Natural killer cell treated with Interleukin-12 subunit alpha and Interleukin-12 subunit beta and Interleukin-15 and Interleukin-18, amount 100 ng/mL, for 72 hours (primary cell): ENCODE data around the gene EPAS1. TPM values are rescaled to one million over a fixed set of nuclear protein-coding genes. Genes with fewer than 3 reads are reported as not detected.

Experiments used
- ATAC-seq, 2 donors: fragments of 150-1000 bp; cut with Tn5 transposase in 1 of 2; sonication (Bioruptor Pico), chemical (Tn5 transposase) in 1 of 2; 2 replicates each; pipeline ENCODE4 v1.10.0; 2021
- DNase-seq: peaks from one replicate; pipeline ENCODE4 v3.0.0; 2022; ENCODE audit warnings: low spot score
- H3K27ac Mint-ChIP-seq, 2 donors: 1 replicate in 1 of 2; 2 replicates in 1 of 2; pipeline ENCODE4 v1.8.0; 2022; ENCODE audit warnings: mixed read lengths in 2 of 2, mild to moderate bottlenecking in 1 of 2, moderate library complexity in 1 of 2
- H3K27me3 Mint-ChIP-seq, 2 donors: 1 replicate in 1 of 2; 2 replicates in 1 of 2; pipeline ENCODE4 v1.8.0; 2022; ENCODE audit warnings: mixed read lengths in 2 of 2
- H3K36me3 Mint-ChIP-seq: one replicate; pipeline ENCODE4 v1.8.0; 2022; ENCODE audit warnings: mixed read lengths
- H3K4me1 Mint-ChIP-seq, 2 donors: 1 replicate in 1 of 2; 2 replicates in 1 of 2; pipeline ENCODE4 v1.8.0; 2022; ENCODE audit warnings: low read depth in 2 of 2, mixed read lengths in 2 of 2, mild to moderate bottlenecking in 1 of 2
- H3K4me3 Mint-ChIP-seq: one replicate; pipeline ENCODE4 v1.8.0; 2022; ENCODE audit warnings: mixed read lengths
- H3K9me3 Mint-ChIP-seq: 2 replicates; pipeline ENCODE4 v1.8.0; 2022; ENCODE audit warnings: mixed read lengths
- total RNA-seq, 2 donors: library from RNA; stranded (reverse); gene quantifications; one replicate each; pipeline ENCODE4 v1.2.3, GENCODE V29; 2022

EPAS1 gene
- total RNA-seq, 2 donors from 2014 or later, result 7.5 to 84.7 TPM

DNA sequence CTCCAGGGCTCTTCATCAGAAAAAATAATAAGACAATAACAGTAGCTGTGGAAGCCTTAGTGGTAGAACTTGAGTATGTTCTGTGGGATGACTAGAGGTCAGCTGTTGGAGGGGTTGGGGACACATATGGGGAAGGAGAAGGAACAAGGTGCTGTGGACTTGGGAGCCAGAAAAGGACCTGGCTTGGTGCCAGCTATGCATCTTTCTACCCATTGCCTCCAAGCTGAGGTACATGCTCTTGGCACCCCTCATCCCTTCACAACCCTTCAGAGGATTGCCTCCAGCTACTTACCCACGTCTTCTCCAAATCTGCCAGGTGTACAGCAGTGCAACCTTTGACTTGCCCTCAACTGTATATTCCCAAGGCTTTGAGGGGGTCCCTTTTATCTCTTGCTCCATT, 15.3 kb upstream of the EPAS1 start:
- peaks cover 17 to 31% of the 10 kb centered on the region in 2 donors for H3K27me3 Mint-ChIP-seq
- ATAC-seq, result no peak
- H3K27ac Mint-ChIP-seq, result no peak overlapping the region

DNA sequence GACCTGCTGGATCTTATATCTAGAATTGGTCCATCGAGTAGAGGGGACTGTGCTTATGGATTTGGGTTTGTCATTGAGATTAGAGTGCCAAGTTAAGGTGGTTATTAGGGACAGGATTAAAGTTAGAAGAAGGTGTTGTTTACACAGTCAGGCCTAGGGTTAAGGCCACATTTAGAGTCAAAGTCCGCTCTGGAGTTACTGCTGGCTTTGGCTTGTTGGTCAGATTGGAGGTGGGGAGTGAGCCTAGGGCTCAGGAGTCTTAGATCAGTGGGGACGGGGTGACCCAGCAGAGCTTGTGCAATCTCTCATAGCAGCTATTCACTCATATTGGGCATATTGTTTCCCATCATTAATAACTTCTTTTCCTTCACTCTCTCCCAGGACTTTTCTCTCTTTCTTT, 13.5 kb upstream of the EPAS1 start:
- H3K27ac Mint-ChIP-seq, result peak overlapping the region in 1 of 2 donors; percentile 1
- H3K4me1 Mint-ChIP-seq, result no peaks in the 10 kb centered on the region
- no peaks in the 10 kb centered on the region for H3K36me3 Mint-ChIP-seq
- no peak overlapping the region for H3K4me3 Mint-ChIP-seq
- H3K27me3 Mint-ChIP-seq, result peaks cover 8 to 21% of the 10 kb centered on the region in 2 donors
- ATAC-seq (no peak), DNase-seq (no peak)
- no peaks in the 10 kb centered on the region for H3K9me3 Mint-ChIP-seq

More for the DNA sequence above, 15.3 kb upstream of the EPAS1 start:
- H3K4me3 Mint-ChIP-seq, result no peak overlapping the region
- no peaks in the 10 kb centered on the region for H3K9me3 Mint-ChIP-seq
- peaks cover 3 to 4% of the 10 kb centered on the region in 2 donors for H3K4me1 Mint-ChIP-seq
- no peak for DNase-seq
- no peaks in the 10 kb centered on the region for H3K36me3 Mint-ChIP-seq

DNA sequence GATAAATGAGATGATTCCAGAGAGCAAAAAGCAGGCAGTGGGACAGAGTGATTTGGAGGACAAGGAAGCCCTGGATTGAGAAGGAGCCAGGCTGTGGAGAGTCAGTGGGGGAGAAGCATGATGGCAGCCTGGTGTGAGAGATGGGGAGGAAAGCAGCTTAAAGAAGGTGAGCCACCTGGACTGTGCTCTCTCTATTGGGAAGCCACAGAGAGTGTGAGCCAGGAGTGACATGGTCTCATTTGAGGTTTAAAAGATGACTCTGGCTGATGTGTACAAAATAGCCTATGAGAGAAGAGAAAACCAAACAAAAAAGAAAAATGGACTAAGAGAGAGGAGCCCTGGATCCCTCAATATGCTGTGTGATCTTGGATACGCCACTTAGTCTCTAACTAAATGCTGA, 12.9 kb upstream of the EPAS1 start:
- no peaks in the 10 kb centered on the region for H3K4me1 Mint-ChIP-seq
- no peaks in the 10 kb centered on the region for H3K36me3 Mint-ChIP-seq
- peak overlapping the region in 1 of 2 donors; percentile 1 for H3K27ac Mint-ChIP-seq
- peaks cover 8 to 22% of the 10 kb centered on the region in 2 donors for H3K27me3 Mint-ChIP-seq
- DNase-seq, result no peak
- ATAC-seq, result no peak
- H3K9me3 Mint-ChIP-seq, result no peaks in the 10 kb centered on the region
- H3K4me3 Mint-ChIP-seq, result no peak overlapping the region

DNA sequence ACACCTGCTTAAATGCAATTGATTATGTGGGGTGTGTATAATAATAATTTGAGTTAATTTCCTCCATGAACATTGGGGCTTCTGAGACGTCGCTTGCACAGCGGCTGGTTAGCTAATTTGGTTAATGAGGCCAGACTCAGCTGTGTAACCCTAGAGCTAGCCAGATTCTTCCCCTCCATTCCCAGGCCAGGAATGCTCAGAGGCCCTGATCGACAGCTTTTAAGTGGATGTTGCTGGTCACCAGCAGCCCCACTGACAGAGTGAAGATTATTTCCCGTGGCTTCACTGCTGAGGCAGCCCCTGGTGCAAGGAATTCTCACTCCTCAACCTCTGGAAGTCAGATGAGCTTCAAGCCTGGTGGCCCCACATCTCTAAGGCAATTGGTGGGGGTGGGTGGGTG, 12.4 kb upstream of the EPAS1 start:
- ATAC-seq (no peak), DNase-seq (no peak)
- H3K4me1 Mint-ChIP-seq, result no peaks in the 10 kb centered on the region
- H3K36me3 Mint-ChIP-seq, result no peaks in the 10 kb centered on the region
- no peak overlapping the region for H3K4me3 Mint-ChIP-seq
- H3K27ac Mint-ChIP-seq, result no peak overlapping the region
- peaks cover 8 to 22% of the 10 kb centered on the region in 2 donors for H3K27me3 Mint-ChIP-seq
- H3K9me3 Mint-ChIP-seq, result no peaks in the 10 kb centered on the region

DNA sequence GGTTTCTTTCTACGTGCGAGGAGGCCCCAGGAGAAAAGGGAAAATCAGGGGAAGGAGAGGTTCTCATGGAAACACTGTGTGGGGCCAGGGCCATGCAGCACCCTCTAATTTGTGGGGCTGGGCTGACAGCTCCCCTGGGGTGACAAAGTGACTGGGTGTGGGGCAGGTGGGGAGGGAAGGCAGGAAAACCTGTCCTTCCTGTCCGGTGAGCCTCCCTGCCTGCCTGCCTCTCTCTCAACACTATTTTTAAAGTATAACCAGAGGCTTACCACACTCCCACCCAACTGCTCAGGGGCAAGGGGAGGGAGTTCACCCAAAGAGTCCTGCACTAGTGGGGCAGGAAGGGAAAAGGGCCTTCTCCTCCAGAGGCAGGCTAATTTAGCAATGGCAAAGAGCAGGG, 10.5 kb upstream of the EPAS1 start:
- H3K9me3 Mint-ChIP-seq, result no peaks in the 10 kb centered on the region
- H3K36me3 Mint-ChIP-seq, result no peaks in the 10 kb centered on the region
- H3K4me3 Mint-ChIP-seq, result no peak overlapping the region
- no peak overlapping the region for H3K27ac Mint-ChIP-seq
- peaks cover 10 to 21% of the 10 kb centered on the region in 2 donors for H3K27me3 Mint-ChIP-seq
- ATAC-seq (no peak), DNase-seq (no peak)
- no peaks in the 10 kb centered on the region for H3K4me1 Mint-ChIP-seq

DNA sequence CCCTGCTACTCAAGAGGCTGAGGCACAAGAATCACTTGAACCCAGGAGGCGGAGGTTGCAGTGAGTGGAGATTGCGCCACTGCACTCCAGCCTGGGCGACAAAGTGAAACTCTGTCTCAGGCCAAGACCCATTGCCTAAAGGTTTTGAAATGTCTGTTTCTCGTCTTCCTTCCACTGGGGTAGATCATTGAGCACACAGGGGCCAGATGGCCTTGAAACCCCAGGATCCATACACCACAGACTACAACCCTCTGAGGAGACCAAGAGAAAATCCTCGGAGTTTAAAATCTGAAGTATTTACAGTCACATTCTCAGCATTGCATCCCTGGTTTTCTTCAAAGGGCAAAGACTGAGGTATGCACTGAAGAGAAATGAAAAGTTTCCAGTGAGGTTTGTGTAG, 7.1 kb upstream of the EPAS1 start:
- Mint-ChIP-seq H3K27me3 (peaks cover 8% of the 10 kb centered on the region in 2 donors), H3K9me3 (no peaks in the 10 kb centered on the region), H3K27ac (no peak overlapping the region), H3K4me1 (no peaks in the 10 kb centered on the region), H3K4me3 (no peak overlapping the region), H3K36me3 (no peaks in the 10 kb centered on the region)
- no peak for DNase-seq
- ATAC-seq, result no peak

DNA sequence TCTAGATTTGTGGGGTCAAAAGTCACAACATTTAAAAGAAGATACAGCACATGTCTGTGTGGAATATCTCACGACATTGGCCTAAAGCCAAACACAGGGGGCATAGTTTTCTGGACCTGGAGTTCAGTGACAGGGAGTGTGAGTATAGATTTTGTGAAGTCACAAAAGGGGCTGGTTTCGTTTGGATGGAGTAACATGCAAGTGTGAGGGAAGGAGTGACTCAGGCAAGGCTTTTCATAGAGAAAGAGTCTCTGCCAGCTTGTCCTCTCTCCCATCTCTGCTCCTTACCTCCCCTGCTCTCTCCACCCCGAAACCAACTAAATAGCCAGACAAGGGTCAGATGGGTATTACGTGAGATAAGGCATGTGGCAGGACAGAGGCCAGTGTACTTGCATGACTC, 3.7 kb upstream of the EPAS1 start:
- no peaks in the 10 kb centered on the region for H3K9me3 Mint-ChIP-seq
- H3K4me3 Mint-ChIP-seq, result no peak overlapping the region
- DNase-seq, result no peak
- peaks cover 8 to 20% of the 10 kb centered on the region in 2 donors for H3K27me3 Mint-ChIP-seq
- no peak for ATAC-seq
- no peak overlapping the region for H3K27ac Mint-ChIP-seq
- no peaks in the 10 kb centered on the region for H3K36me3 Mint-ChIP-seq
- H3K4me1 Mint-ChIP-seq, result peaks cover 0 to 11% of the 10 kb centered on the region in 2 donors

DNA sequence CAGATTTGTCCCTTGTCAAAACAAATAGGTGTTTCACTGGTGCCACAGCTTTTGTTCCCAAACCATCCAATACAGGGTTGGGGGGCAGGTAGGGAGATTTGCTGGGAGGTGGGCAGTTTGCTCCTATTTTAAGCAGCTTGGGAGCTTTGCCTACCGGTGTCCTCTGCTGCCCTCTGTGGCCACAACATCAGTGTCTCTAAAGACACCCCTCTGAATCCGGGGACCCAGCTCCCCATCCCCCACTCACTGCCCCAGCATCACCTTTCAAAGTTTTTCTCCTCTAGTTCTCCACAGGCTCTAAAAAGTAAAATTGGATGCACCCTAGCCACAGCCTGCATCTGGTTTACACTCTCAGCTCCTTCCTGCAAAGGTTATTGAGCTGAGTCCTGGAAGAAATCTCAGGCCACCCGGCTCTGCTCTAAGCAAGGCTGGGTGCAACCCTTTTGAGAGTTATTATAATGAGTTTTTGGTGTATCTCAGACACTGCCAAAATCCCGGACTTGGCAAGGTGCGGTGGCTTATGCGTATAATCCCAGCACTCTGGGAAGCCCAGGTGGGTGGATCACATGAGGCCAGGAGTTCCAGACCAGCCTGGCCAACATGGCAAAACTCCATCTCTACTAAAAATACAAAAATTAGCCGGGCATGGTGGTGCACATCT, 2.9 kb upstream of the EPAS1 start:
- no peaks in the 10 kb centered on the region for H3K9me3 Mint-ChIP-seq
- no peak overlapping the region for H3K4me3 Mint-ChIP-seq
- peaks cover 4 to 17% of the 10 kb centered on the region in 2 donors for H3K4me1 Mint-ChIP-seq
- H3K27ac Mint-ChIP-seq, result no peak overlapping the region
- no peak for DNase-seq
- peaks cover under 1% of the 10 kb centered on the region for H3K36me3 Mint-ChIP-seq
- H3K27me3 Mint-ChIP-seq, result peaks cover 11 to 21% of the 10 kb centered on the region in 2 donors
- ATAC-seq, result no peak

DNA sequence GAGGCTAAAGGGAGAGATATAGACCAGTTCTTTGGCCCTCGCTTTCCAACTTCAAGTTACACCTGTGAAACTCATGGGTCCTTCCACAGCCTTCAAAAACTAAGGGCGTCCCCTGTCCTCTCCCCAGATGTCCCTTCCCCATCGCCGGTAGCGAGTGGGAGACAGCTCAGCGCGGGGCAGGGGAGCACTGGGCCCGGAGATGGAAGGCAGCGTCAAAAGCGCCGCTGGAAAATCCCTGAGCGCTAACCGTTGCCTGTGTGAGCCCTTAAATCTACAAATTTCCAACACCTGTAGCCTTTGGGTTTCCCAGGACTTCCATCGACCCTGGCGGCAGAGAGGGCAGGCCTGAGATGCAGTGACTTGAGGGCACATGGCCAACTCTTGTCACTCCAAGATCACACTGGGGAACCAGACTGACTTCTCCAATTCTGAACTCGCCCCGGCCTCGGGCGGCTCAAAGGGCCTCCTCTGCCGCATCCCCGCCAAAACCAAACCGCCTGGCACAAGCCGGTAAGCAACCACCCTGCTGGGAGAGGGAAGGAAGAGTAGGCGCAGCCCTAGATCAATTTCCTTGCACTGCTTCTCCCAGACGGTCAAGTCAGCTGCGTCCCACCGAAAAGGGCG, 879 bp upstream of the EPAS1 start:
- H3K4me1 Mint-ChIP-seq, result peaks cover 9 to 21% of the 10 kb centered on the region in 2 donors
- H3K36me3 Mint-ChIP-seq, result peaks cover 4% of the 10 kb centered on the region
- ATAC-seq (no peak), DNase-seq (no peak)
- H3K27ac Mint-ChIP-seq, result no peak overlapping the region
- H3K9me3 Mint-ChIP-seq, result no peaks in the 10 kb centered on the region
- peaks cover 23 to 35% of the 10 kb centered on the region in 2 donors for H3K27me3 Mint-ChIP-seq
- peak overlapping the region; percentile 82 for H3K4me3 Mint-ChIP-seq

DNA sequence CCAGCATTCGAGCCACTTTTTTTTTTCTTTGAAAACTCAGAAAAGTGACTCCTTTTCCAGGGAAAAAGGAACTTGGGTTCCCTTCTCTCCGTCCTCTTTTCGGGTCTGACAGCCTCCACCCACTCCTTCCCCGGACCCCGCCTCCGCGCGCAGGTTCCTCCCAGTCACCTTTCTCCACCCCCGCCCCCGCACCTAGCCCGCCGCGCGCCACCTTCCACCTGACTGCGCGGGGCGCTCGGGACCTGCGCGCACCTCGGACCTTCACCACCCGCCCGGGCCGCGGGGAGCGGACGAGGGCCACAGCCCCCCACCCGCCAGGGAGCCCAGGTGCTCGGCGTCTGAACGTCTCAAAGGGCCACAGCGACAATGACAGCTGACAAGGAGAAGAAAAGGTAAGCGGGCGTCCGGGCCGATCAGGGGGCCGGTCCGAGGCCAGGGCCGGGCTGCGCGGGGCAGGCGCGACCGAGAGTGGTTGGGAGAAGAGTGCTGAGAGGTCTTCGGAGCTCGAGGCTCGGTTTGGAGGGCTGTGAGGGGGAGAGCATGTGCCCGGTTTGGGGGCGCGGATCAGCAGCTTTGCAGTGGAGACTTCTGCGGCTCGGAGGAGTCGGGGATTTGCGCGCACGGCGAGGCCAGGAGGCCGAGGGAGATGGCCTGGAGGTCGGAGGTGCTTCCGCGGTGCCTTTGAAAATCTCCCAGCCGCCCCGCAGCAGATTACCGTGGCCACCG, 502 bp downstream of the EPAS1 start:
- DNase-seq (peak; percentile 73), ATAC-seq (peak; percentile 45 to 55)
- H3K36me3 Mint-ChIP-seq, result peaks cover 4% of the 10 kb centered on the region
- H3K4me3 Mint-ChIP-seq, result peak overlapping the region; percentile 82
- H3K4me1 Mint-ChIP-seq, result peaks cover 14 to 21% of the 10 kb centered on the region in 2 donors
- H3K27ac Mint-ChIP-seq, result peak overlapping the region; percentile 54 to 75
- no peaks in the 10 kb centered on the region for H3K9me3 Mint-ChIP-seq
- peaks cover 23 to 37% of the 10 kb centered on the region in 2 donors for H3K27me3 Mint-ChIP-seq

DNA sequence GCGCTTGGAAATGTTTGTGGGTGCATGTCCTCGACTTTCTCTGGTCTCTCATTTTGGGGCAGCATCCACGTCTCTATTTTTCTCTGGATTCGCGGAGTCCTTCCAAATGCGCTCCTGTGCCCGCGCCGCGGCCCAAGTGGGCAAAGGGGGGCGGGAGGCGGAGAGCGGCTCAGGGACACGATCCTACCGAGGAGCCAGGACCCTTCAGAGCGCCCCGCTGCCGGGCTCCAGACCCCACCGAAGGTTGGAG, 990 bp downstream of the EPAS1 start:
- Mint-ChIP-seq H3K9me3 (no peaks in the 10 kb centered on the region), H3K27ac (peak overlapping the region; percentile 54 to 75), H3K36me3 (peaks cover 4% of the 10 kb centered on the region), H3K4me3 (peak overlapping the region; percentile 82), H3K4me1 (peaks cover 14 to 21% of the 10 kb centered on the region in 2 donors), H3K27me3 (peaks cover 28 to 38% of the 10 kb centered on the region in 2 donors)
- DNase-seq, result no peak
- ATAC-seq, result no peak

DNA sequence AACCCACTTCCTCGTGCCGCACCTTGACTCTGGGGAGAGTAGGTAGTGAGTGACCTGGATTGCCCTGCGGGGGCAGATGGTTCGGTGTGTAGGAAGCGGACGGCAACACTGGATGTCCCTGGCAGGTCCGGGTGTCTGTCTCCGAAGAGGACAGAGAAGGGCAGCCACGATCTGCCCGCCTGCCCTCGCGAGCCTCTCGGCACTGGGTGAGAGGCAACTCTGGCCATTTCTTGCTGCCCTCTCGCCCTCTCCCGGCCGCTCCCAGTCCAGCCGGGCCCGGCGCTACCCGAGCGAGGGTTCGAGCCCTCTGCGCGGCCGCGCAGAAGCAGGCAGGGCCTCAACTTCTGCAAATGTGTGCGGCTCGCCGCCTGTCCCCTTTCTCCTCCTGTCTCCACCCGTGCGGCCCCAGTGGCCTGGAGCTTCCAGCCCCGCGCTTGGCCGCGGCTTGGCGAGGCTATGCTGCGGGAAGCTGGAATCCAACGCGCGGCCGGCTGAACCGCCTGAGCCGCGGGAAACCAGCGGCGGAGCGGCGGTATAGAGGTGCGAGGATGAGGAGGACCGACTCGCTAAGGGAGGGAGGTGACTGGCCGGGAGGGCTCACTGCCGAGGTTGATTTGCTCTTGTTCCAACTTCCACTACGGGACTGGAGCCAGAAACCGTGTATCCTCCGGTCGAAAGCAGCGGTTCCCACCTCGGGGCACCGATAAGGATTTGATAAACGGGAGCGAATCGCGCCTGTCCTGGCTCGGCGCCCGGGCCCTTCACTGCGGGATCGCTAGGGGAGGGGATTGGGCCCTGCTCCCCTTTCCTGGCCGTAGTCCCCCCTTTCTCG, 1.5 kb downstream of the EPAS1 start:
- Mint-ChIP-seq H3K4me1 (peaks cover 14 to 21% of the 10 kb centered on the region in 2 donors), H3K27ac (peak overlapping the region; percentile 54 to 75), H3K4me3 (peak overlapping the region; percentile 82), H3K9me3 (no peaks in the 10 kb centered on the region), H3K36me3 (peaks cover 4% of the 10 kb centered on the region), H3K27me3 (peaks cover 33 to 41% of the 10 kb centered on the region in 2 donors)
- ATAC-seq (peak in 1 of 2 donors; percentile 14), DNase-seq (no peak)

DNA sequence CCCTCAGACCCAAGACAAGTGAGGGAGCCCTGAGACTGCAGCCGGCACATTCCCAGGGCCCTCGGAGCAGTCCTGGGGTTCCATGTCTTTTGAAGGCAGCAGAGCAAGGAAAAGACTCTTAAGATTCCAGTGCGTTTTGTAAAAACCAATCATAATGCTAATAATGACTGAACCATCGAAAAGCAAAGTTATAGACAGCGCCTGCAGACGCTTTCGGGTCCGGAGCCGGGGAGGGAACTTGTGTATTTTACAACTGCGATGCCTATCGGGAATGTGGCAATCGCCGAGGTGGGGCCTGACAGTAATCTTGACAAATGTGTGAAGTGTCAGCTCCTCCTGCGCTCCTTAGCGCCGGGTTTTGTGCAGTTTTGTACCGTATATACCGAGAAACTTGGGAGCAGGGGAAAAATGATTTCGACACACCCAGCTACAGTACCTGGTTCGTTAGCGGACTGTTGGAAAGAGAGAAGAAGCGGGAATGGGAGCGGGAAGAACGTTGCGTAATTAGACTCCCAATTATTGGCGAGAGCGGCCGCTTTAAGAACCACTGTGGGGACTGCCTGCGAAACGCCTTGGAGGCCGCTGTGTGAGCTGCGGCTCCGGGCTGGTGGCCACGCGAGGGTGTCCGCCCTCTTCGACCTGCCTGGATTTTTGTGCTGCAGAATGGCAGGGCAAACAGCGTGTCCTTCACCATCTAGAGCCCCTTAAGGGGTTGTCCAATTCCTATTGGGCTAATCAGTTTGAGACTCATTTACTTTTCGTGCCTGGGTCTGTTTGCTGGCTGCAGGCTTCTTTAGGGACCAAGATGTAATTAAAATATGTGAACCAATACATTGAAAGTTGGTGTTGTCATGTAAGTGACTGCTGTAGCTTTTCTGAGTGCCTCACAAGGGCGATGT, 2.4 kb downstream of the EPAS1 start:
- peaks cover 4% of the 10 kb centered on the region for H3K36me3 Mint-ChIP-seq
- ATAC-seq, result no peak
- DNase-seq, result no peak
- H3K9me3 Mint-ChIP-seq, result no peaks in the 10 kb centered on the region
- H3K27me3 Mint-ChIP-seq, result peaks cover 37 to 43% of the 10 kb centered on the region in 2 donors
- peaks cover 17 to 21% of the 10 kb centered on the region in 2 donors for H3K4me1 Mint-ChIP-seq
- peak overlapping the region; percentile 82 for H3K4me3 Mint-ChIP-seq
- H3K27ac Mint-ChIP-seq, result peak overlapping the region; percentile 11 to 17
